GM18907 (cell line): ENCODE data around the gene TRAF5.
"Not testable (repeated sequence)": the region's sequence is repeated elsewhere in the genome, so short reads cannot be mapped to it uniquely, and the experiment has no call there.

Experiments
- ATAC-seq: cut with Tn5 transposase; IDR thresholded peaks from one replicate; pipeline ENCODE4 v1.9.1; 2021; ENCODE audit warnings: mild to moderate bottlenecking, moderate library complexity; ENCODE audit not compliant: unreplicated experiment

The TRAF5 gene

GRCh38 chr1:211377539-211378450 lies 51.2 kb downstream of the TRAF5 start:
- no peak for ATAC-seq

- no peak for ATAC-seq
Observed at GRCh38 chr1:211378844-211379243, 52.2 kb downstream of the TRAF5 start.

- ATAC-seq: no peak
Observed at GRCh38 chr1:211379446-211379845, 52.8 kb downstream of the TRAF5 start.

- ATAC-seq: no peak
Observed at GRCh38 chr1:211381481-211382181, 55.0 kb downstream of the TRAF5 start.

GRCh38 chr1:211382182-211382713 lies 55.6 kb downstream of the TRAF5 start:
- no peak for ATAC-seq

GRCh38 chr1:211382714-211383480 lies 56.3 kb downstream of the TRAF5 start:
- peak; percentile 97 for ATAC-seq

GRCh38 chr1:211384524-211384923 lies 57.9 kb downstream of the TRAF5 start:
- no peak for ATAC-seq

- ATAC-seq: no peak
Observed at GRCh38 chr1:211386921-211387320, 60.3 kb downstream of the TRAF5 start.

- not testable (repeated sequence) for ATAC-seq
Observed at GRCh38 chr1:211390829-211391228, 64.2 kb downstream of the TRAF5 start.

GRCh38 chr1:211393203-211393602 lies 66.6 kb downstream of the TRAF5 start:
- no peak for ATAC-seq

GRCh38 chr1:211398266-211398930 lies 71.8 kb downstream of the TRAF5 start:
- ATAC-seq: not testable (repeated sequence)

- not testable (repeated sequence) for ATAC-seq
Observed at GRCh38 chr1:211399851-211400393, 73.3 kb downstream of the TRAF5 start.

GRCh38 chr1:211401751-211402150 lies 75.1 kb downstream of the TRAF5 start:
- ATAC-seq: not testable (repeated sequence)

GRCh38 chr1:211406086-211406485 lies 79.5 kb downstream of the TRAF5 start:
- not testable (repeated sequence) for ATAC-seq

- ATAC-seq: not testable (repeated sequence)
Observed at GRCh38 chr1:211407749-211408148, 81.1 kb downstream of the TRAF5 start.

GRCh38 chr1:211411639-211412038 lies 85.0 kb downstream of the TRAF5 start:
- no peak for ATAC-seq

GRCh38 chr1:211415700-211416099 lies 89.1 kb downstream of the TRAF5 start:
- ATAC-seq: no peak

GRCh38 chr1:211416246-211416627 lies 89.6 kb downstream of the TRAF5 start:
- peak; percentile 60 for ATAC-seq

- ATAC-seq: peak; percentile 45
Observed at GRCh38 chr1:211416628-211417323, 90.1 kb downstream of the TRAF5 start.
